Smooth muscle cell (in vitro differentiated cells): ENCODE results near the gene MED25. TPM values are rescaled to one million over a fixed set of nuclear protein-coding genes. Genes with fewer than 3 reads are reported as not detected.

ENCODE experiments used
- DNase-seq: peaks from one replicate; lab custom pipeline; 2025; ENCODE audit not compliant: unreplicated experiment; lab: John Stamatoyannopoulos, UW
- H2AFZ ChIP-seq: fragments of 200-600 bp; sonication (generic); 2 replicates; pipeline ENCODE4 v1.6.0; 2016; ENCODE audit warnings: antibody characterized with exemption, low read depth, mild to moderate bottlenecking
- H3F3A ChIP-seq: fragments of 200-600 bp; sonication (generic); 2 replicates; pipeline ENCODE4 v1.6.0; 2017; ENCODE audit warnings: antibody characterized with exemption, low read depth
- H3K27ac ChIP-seq: fragments of 200-600 bp; sonication (generic); 2 replicates; pipeline ENCODE4 v1.5.1; 2016; ENCODE audit warnings: low read depth, mild to moderate bottlenecking
- H3K27me3 ChIP-seq: fragments of 200-600 bp; sonication (generic); 2 replicates; pipeline ENCODE4 v1.6.1; 2016; ENCODE audit warnings: low read depth, mild to moderate bottlenecking
- H3K36me3 ChIP-seq: fragments of 200-600 bp; sonication (generic); 2 replicates; pipeline ENCODE4 v1.5.1; 2016; ENCODE audit warnings: low read depth
- H3K4me1 ChIP-seq: fragments of 200-600 bp; sonication (generic); 2 replicates; pipeline ENCODE4 v1.5.1; 2016; ENCODE audit warnings: low read depth
- H3K4me2 ChIP-seq: fragments of 200-600 bp; sonication (generic); 2 replicates; pipeline ENCODE4 v1.6.0; 2016; ENCODE audit warnings: mild to moderate bottlenecking
- H3K4me3 ChIP-seq: fragments of 200-600 bp; sonication (generic); 2 replicates; pipeline ENCODE4 v1.5.1; 2016; ENCODE audit warnings: mild to moderate bottlenecking
- H3K79me2 ChIP-seq: fragments of 200-600 bp; sonication (generic); 2 replicates; pipeline ENCODE4 v1.6.0; 2016; ENCODE audit warnings: low read depth, mild to moderate bottlenecking
- H3K9ac ChIP-seq: fragments of 200-600 bp; sonication (generic); 2 replicates; pipeline ENCODE4 v1.6.0; 2016; ENCODE audit warnings: low read depth
- H3K9me3 ChIP-seq: fragments of 200-600 bp; sonication (generic); replicated peaks from 2 replicates; pipeline ENCODE4 v1.5.1; 2016; ENCODE audit warnings: low read depth
- H4K20me1 ChIP-seq: fragments of 200-600 bp; sonication (generic); 2 replicates; pipeline ENCODE4 v1.6.0; 2016; ENCODE audit warnings: low read depth
- WGBS: methylation state at CpG from one replicate; pipeline ENCODE4 v1.1.7; 2016; ENCODE audit warnings: low lambda C conversion rate; 5-methylcytosine and 5-hydroxymethylcytosine counted together
- polyA plus RNA-seq: library from polyadenylated mRNA; unstranded; fragments of >200 nt; fragmentation: Nextera tagmentation; extraction: Ambion mirVana; gene quantifications from 2 replicates; pipeline ENCODE4 v1.2.1, GENCODE V29; 2016
- total RNA-seq: library from RNA; depleted of rRNA; stranded (reverse); fragments of >200 nt; gene quantifications from 2 replicates; pipeline ENCODE4 v1.2.3, GENCODE V29; 2014
- TF ChIP-seq, protein P1 (sequence below): fragments of 200-600 bp; sonication (generic); IDR thresholded peaks from 2 replicates; pipeline ENCODE4 v1.5.1; 2017; ENCODE audit warnings: borderline replicate concordance, mild to moderate bottlenecking, antibody characterized with exemption; ENCODE audit not compliant: insufficient read depth, poor library complexity, severe bottlenecking

The MED25 gene
- total and polyA plus RNA-seq, 2 experiments from 2014 or later = 20.4 to 34.1 TPM

DNA sequence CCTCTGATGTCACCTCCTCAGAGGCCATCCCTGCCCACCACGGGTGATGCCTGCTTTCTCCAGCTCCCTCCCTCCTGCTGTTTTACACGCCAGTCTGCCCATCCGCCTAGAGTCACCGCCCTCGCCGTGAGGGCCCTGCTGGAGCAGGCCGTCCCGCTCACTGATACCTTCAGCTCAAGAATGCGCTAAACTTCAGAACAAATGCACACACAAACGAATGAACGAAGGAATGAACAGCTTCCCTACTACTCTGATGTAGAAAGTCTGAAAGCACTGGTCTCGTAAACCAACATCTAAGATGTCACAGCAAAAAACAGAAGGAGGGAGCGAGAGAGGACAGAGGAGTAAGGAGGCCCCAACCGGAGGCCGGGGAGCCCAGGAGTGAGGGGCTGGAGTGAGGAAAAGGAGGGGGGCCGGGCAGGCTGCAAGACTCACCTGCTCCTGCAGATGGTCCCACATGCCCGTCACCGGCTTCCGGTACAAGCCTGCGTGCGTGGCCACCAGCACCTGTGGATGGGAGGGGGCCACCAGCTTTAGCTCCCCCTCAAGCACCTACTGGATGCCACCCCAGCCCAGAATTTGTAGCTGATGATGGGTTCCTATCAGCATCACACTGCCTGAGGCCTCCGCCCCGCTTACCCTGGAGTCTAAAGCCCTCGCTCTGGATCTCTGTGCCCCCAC lies 45.3 kb downstream of the MED25 start:
- DNase-seq = no peak

DNA sequence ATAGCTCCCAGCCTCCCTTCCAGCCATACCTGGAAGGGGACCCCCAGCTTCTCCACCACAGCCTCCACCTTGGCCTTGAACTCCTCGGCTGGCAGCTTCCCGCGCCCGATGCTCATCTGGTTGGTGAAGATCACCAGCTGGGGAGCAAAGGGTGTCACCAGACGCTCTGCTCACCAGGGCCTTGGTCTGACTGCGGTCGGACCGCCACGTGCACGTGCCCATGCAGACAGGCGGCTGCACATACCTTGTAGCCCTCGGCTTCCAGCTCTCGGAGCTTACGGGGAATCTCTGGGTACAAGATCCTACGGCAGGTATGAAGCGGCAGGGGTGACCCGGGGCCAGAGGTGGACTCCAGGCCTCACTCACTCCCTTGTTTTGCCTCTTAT lies 45.8 kb downstream of the MED25 start:
- peaks cover 10% of the 10 kb centered on the region for H3F3A ChIP-seq
- H3K9me3 ChIP-seq = no peaks in the 10 kb centered on the region
- peaks cover 7% of the 10 kb centered on the region for H3K4me1 ChIP-seq
- no peak for DNase-seq
- H3K4me3 ChIP-seq = no peak overlapping the region
- no peak overlapping the region for H3K27ac ChIP-seq
- peaks cover 14% of the 10 kb centered on the region for H4K20me1 ChIP-seq
- no peaks in the 10 kb centered on the region for H3K27me3 ChIP-seq
- no peak overlapping the region for H3K9ac ChIP-seq
- no peak overlapping the region for H3K4me2 ChIP-seq
- no peak overlapping the region for H2AFZ ChIP-seq
- peaks cover 31% of the 10 kb centered on the region for H3K79me2 ChIP-seq
- WGBS = 96% methylated on average over 17 of the region's 17 CpGs
- TF ChIP-seq, protein P1, sequence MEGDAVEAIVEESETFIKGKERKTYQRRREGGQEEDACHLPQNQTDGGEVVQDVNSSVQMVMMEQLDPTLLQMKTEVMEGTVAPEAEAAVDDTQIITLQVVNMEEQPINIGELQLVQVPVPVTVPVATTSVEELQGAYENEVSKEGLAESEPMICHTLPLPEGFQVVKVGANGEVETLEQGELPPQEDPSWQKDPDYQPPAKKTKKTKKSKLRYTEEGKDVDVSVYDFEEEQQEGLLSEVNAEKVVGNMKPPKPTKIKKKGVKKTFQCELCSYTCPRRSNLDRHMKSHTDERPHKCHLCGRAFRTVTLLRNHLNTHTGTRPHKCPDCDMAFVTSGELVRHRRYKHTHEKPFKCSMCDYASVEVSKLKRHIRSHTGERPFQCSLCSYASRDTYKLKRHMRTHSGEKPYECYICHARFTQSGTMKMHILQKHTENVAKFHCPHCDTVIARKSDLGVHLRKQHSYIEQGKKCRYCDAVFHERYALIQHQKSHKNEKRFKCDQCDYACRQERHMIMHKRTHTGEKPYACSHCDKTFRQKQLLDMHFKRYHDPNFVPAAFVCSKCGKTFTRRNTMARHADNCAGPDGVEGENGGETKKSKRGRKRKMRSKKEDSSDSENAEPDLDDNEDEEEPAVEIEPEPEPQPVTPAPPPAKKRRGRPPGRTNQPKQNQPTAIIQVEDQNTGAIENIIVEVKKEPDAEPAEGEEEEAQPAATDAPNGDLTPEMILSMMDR = no peak
- H3K36me3 ChIP-seq = no peaks in the 10 kb centered on the region

More for the DNA sequence above, 45.3 kb downstream of the MED25 start:
- 94% methylated on average over 24 of the region's 24 CpGs for WGBS
- TF ChIP-seq, protein P1 = no peak
- Histone ChIP-seq H3K36me3 (no peaks in the 10 kb centered on the region), H3K27me3 (no peaks in the 10 kb centered on the region), H3K4me2 (no peak overlapping the region), H2AFZ (no peak overlapping the region), H3K4me3 (no peak overlapping the region), H3K27ac (no peak overlapping the region), H3K79me2 (peaks cover 31% of the 10 kb centered on the region), H3K9me3 (no peaks in the 10 kb centered on the region), H3K4me1 (peaks cover 7% of the 10 kb centered on the region), H4K20me1 (peaks cover 20% of the 10 kb centered on the region), H3K9ac (no peak overlapping the region), H3F3A (peaks cover 9% of the 10 kb centered on the region)

DNA sequence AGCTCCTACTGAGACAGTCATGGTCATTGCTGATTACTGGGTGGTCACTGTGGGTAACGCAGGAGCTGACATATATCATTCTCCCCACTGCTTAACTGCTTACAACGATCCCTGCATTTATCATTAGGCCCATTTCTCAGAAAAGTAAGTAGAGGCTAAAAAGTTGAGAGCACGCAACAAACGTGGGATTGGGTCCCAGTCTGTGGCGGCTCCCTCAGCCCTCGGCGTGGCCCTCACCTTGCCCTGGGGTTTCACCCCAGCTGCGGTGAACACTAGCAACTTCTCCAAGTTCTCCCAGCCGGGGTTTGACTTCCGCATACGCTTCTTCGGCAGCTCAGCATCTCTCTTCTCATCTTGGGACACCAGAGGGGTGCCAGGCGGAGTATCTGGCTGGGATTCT lies 46.8 kb downstream of the MED25 start:
- Histone ChIP-seq H3K36me3 (no peaks in the 10 kb centered on the region), H3K4me1 (peaks cover 7% of the 10 kb centered on the region), H3K27me3 (no peaks in the 10 kb centered on the region), H3K9me3 (no peaks in the 10 kb centered on the region), H2AFZ (no peak overlapping the region), H3K9ac (no peak overlapping the region), H4K20me1 (peaks cover 8% of the 10 kb centered on the region), H3F3A (peaks cover 7% of the 10 kb centered on the region), H3K4me3 (no peak overlapping the region), H3K27ac (no peak overlapping the region), H3K79me2 (peaks cover 31% of the 10 kb centered on the region), H3K4me2 (no peak overlapping the region)
- TF ChIP-seq, protein P1 = no peak
- WGBS = 96% methylated on average over 13 of the region's 13 CpGs
- no peak for DNase-seq
